HCT116 (cell line): Measurements from ENCODE around the gene CAV2. TPM values are rescaled to one million over a fixed set of nuclear protein-coding genes. Genes with fewer than 3 reads are reported as not detected.

Experiments
- ATAC-seq: fragments of 200-7000 bp; cut with Tn5 transposase; 2 replicates; pipeline ENCODE4 v1.9.1; 2020; ENCODE audit warnings: mild to moderate bottlenecking, moderate library complexity
- BruUV-seq: library from RNA; stranded (reverse); fragments of 400-500 nt; replicated peaks from 2 replicates; lab custom pipeline; 2021; lab: Mats Ljungman, UMichigan
- CTCF ChIA-PET: fragments of 300-600 bp; sonication (Branson Sonifier 250); formaldehyde crosslinking; loops from one replicate; lab custom pipeline; 2021; ENCODE audit warnings: antibody characterized with exemption; lab: Charles Lee
- POLR2A ChIA-PET: fragments of 300-600, 350-600 bp; sonication (Branson Sonifier 250); formaldehyde crosslinking; loops from one replicate; lab custom pipeline; 2021; ENCODE audit warnings: antibody characterized with exemption; lab: Charles Lee
- RAD21 ChIA-PET, 2 experiments: fragments of 300-600 bp; sonication (Branson Sonifier 250); formaldehyde crosslinking; loops; one replicate each; lab custom pipeline; 2023; ENCODE audit warnings: low total read pairs in 2 of 2; ENCODE audit not compliant: uncharacterized antibody in 2 of 2, unreplicated experiment in 2 of 2, low non-redundant PET in 1 of 2; lab: Charles Lee
- DNase-seq: peaks from one replicate; pipeline ENCODE4 v3.0.0-alpha.2; 2010; ENCODE audit warnings: low read depth, low spot score
- H2AFZ ChIP-seq: fragments of 200-600 bp; shearing (Covaris generic), sonication (generic); 2 replicates; pipeline ENCODE4 v1.6.1; 2017; ENCODE audit warnings: low read depth, mixed run types, mixed read lengths, antibody characterized with exemption, low read length; ENCODE audit not compliant: poor library complexity, severe bottlenecking
- H3K27ac ChIP-seq: 2 replicates; pipeline ENCODE4 v1.5.1; 2012; ENCODE audit warnings: low read depth, low read length
- H3K27me3 ChIP-seq: fragments of 200-600 bp; sonication (generic); 2 replicates; pipeline ENCODE4 v1.6.1; 2016; ENCODE audit warnings: mixed run types, low read length, mixed read lengths; ENCODE audit not compliant: insufficient read depth
- H3K36me3 ChIP-seq, 2 experiments: fragments of 200-500 bp in 1 of 2; fragments of 200-600 bp in 1 of 2; sonication (Bioruptor generic) in 1 of 2; sonication (generic) in 1 of 2; 2 replicates each; pipeline versions ENCODE4 v1.5.1 to v1.6.1; 2014 to 2016; ENCODE audit warnings: low read length in 2 of 2, inconsistent platforms in 1 of 2, mixed read lengths in 1 of 2, mixed run types in 1 of 2; ENCODE audit not compliant: insufficient read depth in 2 of 2, control insufficient read depth in 1 of 2
- H3K4me1 ChIP-seq, 2 experiments: fragments of 200-600 bp in 1 of 2; sonication (generic) in 1 of 2; 2 replicates each; pipeline versions ENCODE4 v1.5.1 to v1.6.1; 2012 to 2017; ENCODE audit warnings: low read length in 2 of 2, inconsistent platforms in 1 of 2, mild to moderate bottlenecking in 1 of 2, mixed read lengths in 1 of 2, mixed run types in 1 of 2, moderate library complexity in 1 of 2; ENCODE audit not compliant: insufficient read depth in 2 of 2, control insufficient read depth in 1 of 2
- H3K4me2 ChIP-seq: fragments of 200-600 bp; sonication (generic); 2 replicates; pipeline ENCODE4 v1.6.1; 2017; ENCODE audit warnings: mixed run types, low read length, mixed read lengths
- H3K4me3 ChIP-seq, 2 experiments: fragments of 200-600 bp in 1 of 2; sonication (generic) in 1 of 2; replicated peaks in 1 of 2; 2 replicates each; pipeline ENCODE4 v1.5.1; 2011 to 2016; ENCODE audit warnings: low read length in 2 of 2, control low read depth in 1 of 2, low read depth in 1 of 2, mild to moderate bottlenecking in 1 of 2, mixed read lengths in 1 of 2, mixed run types in 1 of 2
- H3K79me2 ChIP-seq: fragments of 200-600 bp; sonication (generic); 2 replicates; pipeline ENCODE4 v1.6.1; 2017; ENCODE audit warnings: mild to moderate bottlenecking, mixed run types, low read length, moderate library complexity, mixed read lengths; ENCODE audit not compliant: insufficient read depth
- H3K9ac ChIP-seq: fragments of 200-600 bp; sonication (generic); 2 replicates; pipeline ENCODE4 v1.6.1; 2016; ENCODE audit warnings: low read length, mixed read lengths
- H3K9me2 ChIP-seq: fragments of 200-600 bp; sonication (generic), shearing (Covaris generic); 2 replicates; pipeline ENCODE4 v1.6.1; 2017; ENCODE audit warnings: mixed run types, mild to moderate bottlenecking, moderate library complexity; ENCODE audit not compliant: insufficient read depth
- H3K9me3 ChIP-seq, 2 experiments: fragments of 200-500 bp in 1 of 2; fragments of 200-600 bp in 1 of 2; sonication (Bioruptor generic) in 1 of 2; sonication (generic) in 1 of 2; 2 replicates each; pipeline ENCODE4 v1.6.1; 2014 to 2017; ENCODE audit warnings: low read length in 2 of 2, mixed read lengths in 2 of 2, inconsistent platforms in 1 of 2, low read depth in 1 of 2, mild to moderate bottlenecking in 1 of 2, mixed run types in 1 of 2, moderate library complexity in 1 of 2; ENCODE audit not compliant: control insufficient read depth in 1 of 2, insufficient read depth in 1 of 2
- H4K20me1 ChIP-seq: fragments of 200-600 bp; sonication (generic), shearing (Covaris generic); 2 replicates; pipeline ENCODE4 v1.6.1; 2017; ENCODE audit warnings: mixed run types, mild to moderate bottlenecking, moderate library complexity; ENCODE audit not compliant: insufficient read depth
- CBX3 ChIP-seq: IDR thresholded peaks from 2 replicates; pipeline ENCODE4 v1.6.1; 2012; ENCODE audit warnings: low read depth
- CEBPB ChIP-seq: IDR thresholded peaks from 2 replicates; pipeline ENCODE4 v1.6.1; 2012; ENCODE audit warnings: low read depth
- CTCF ChIP-seq, 3 experiments: fragments of 200-600 bp in 1 of 3; sonication (generic) in 1 of 3; IDR thresholded peaks in 2 of 3; conservative IDR thresholded peaks in 1 of 3; 2 replicates each; pipeline ENCODE4 v1.5.1; 2012 to 2017; ENCODE audit warnings: low read depth in 2 of 3, low read length in 2 of 3, antibody characterized with exemption in 1 of 3, borderline replicate concordance in 1 of 3, control low read depth in 1 of 3, mild to moderate bottlenecking in 1 of 3, mixed read lengths in 1 of 3, mixed run types in 1 of 3, moderate library complexity in 1 of 3; ENCODE audit not compliant: insufficient read depth in 1 of 3
- ELF1 ChIP-seq: IDR thresholded peaks from 2 replicates; pipeline ENCODE4 v1.6.1; 2012; ENCODE audit warnings: low read depth, borderline replicate concordance
- EZH2 ChIP-seq: fragments of 200-600 bp; sonication (generic); IDR thresholded peaks from 2 replicates; pipeline ENCODE4 v1.6.1; 2017; ENCODE audit warnings: antibody characterized with exemption, mixed run types
- EZH2phosphoT487 ChIP-seq: fragments of 200-600 bp; IDR thresholded peaks from 2 replicates; pipeline ENCODE4 v1.6.1; 2018; ENCODE audit warnings: antibody characterized with exemption, borderline replicate concordance
- FOSL1 ChIP-seq: IDR thresholded peaks from 2 replicates; pipeline ENCODE4 v1.6.1; 2012; ENCODE audit warnings: low read depth
- MAX ChIP-seq: IDR thresholded peaks from 2 replicates; pipeline ENCODE4 v1.6.1; 2012
- POLR2A ChIP-seq: IDR thresholded peaks from 2 replicates; pipeline ENCODE4 v1.7.0; 2011; ENCODE audit warnings: borderline replicate concordance; ENCODE audit not compliant: insufficient read depth, insufficient read length; ENCODE audit errors: extremely low read depth
- POLR2AphosphoS5 ChIP-seq: IDR thresholded peaks from 2 replicates; pipeline ENCODE4 v1.6.1; 2011; ENCODE audit warnings: mild to moderate bottlenecking, low read depth, low read length, moderate library complexity
- RAD21 ChIP-seq: IDR thresholded peaks from 2 replicates; pipeline ENCODE4 v1.6.1; 2012; ENCODE audit warnings: low read depth, mild to moderate bottlenecking
- SIN3A ChIP-seq: IDR thresholded peaks from 2 replicates; pipeline ENCODE4 v1.6.1; 2012; ENCODE audit warnings: low read depth
- SP1 ChIP-seq: IDR thresholded peaks from 2 replicates; pipeline ENCODE4 v1.6.1; 2012; ENCODE audit warnings: low read depth
- SRF ChIP-seq: IDR thresholded peaks from 2 replicates; pipeline ENCODE4 v1.6.1; 2012; ENCODE audit warnings: low read depth
- TCF7L2 ChIP-seq: IDR thresholded peaks from 2 replicates; pipeline ENCODE4 v1.7.0; 2011; ENCODE audit warnings: borderline replicate concordance, inconsistent platforms; ENCODE audit not compliant: insufficient read depth, insufficient read length; ENCODE audit errors: extremely low read depth
- ZFX ChIP-seq: fragments of 450-650 bp; IDR thresholded peaks from 2 replicates; pipeline ENCODE4 v1.6.1; 2017
- intact Hi-C: fragments of 100-400 bp; cut with micrococcal nuclease; formaldehyde crosslinking; loops from 2 replicates; pipeline ENCODE4 v1.10.0; 2022
- total RNA-seq: library from RNA; stranded (reverse); gene quantifications from one replicate; pipeline ENCODE4 v1.2.1, GENCODE V29; 2021; ENCODE audit not compliant: unreplicated experiment

The CAV2 gene
- total RNA-seq, 1 experiment from 2014 or later: 157 TPM

GRCh38 chr7:116465125-116465524, 34.4 kb upstream of the CAV2 start:
- TF ChIP-seq ELF1: no peak
- no peak for TF ChIP-seq EZH2
- no peak for TF ChIP-seq MAX
- TF ChIP-seq ZFX: no peak
- no peak for TF ChIP-seq SP1
- TF ChIP-seq SIN3A: no peak
- ATAC-seq: peak; percentile 67
- no peak for DNase-seq
- peak overlapping the region; percentile 88 for H3K27ac ChIP-seq
- ChIA-PET CTCF (interaction anchor here (1.2 to 1.7 kb wide), 2 partner anchors 61 to 124 kb away, joined by 3 to 4 read pairs; no protein-coding TSS in a partner anchor), RAD21 (no interaction called here), POLR2A (interaction anchor here (0.9 to 2.2 kb wide), 4 partner anchors 10 to 61 kb away, joined by 3 to 14 read pairs (median 4); no protein-coding TSS in a partner anchor)
- peak overlapping the region; percentile 49 for H3K9ac ChIP-seq
- H3K27me3 ChIP-seq: no peaks in the 10 kb centered on the region
- H4K20me1 ChIP-seq: no peaks in the 10 kb centered on the region
- H3K36me3 ChIP-seq: peaks cover 0 to 3% of the 10 kb centered on the region in 2 experiments; a peak in 1 of 4 replicates
- H3K79me2 ChIP-seq: peaks cover 16% of the 10 kb centered on the region
- peak overlapping the region; percentile 43 for H3K4me2 ChIP-seq
- no peak overlapping the region for H3K4me3 ChIP-seq
- no peaks in the 10 kb centered on the region for H3K9me2 ChIP-seq
- BruUV-seq: no TSS peak
- H3K4me1 ChIP-seq: peaks cover 44 to 88% of the 10 kb centered on the region in 2 experiments
- H2AFZ ChIP-seq: no peak overlapping the region
- no peaks in the 10 kb centered on the region for H3K9me3 ChIP-seq
- intact Hi-C loops: no loop called here

GRCh38 chr7:116468534-116468933, 31.0 kb upstream of the CAV2 start:
- no peaks in the 10 kb centered on the region; the same call in 1 of the 2 replicates for H3K79me2 ChIP-seq
- DNase-seq: no peak
- H3K9me2 ChIP-seq: no peaks in the 10 kb centered on the region
- no peak for ATAC-seq
- peaks cover 23 to 62% of the 10 kb centered on the region in 2 experiments for H3K4me1 ChIP-seq
- BruUV-seq: no TSS peak
- intact Hi-C loops: no loop called here
- H3K9ac ChIP-seq: peak overlapping the region; percentile 6; the same call in 1 of the 2 replicates
- H2AFZ ChIP-seq: no peak overlapping the region
- no peak overlapping the region for H3K27ac ChIP-seq
- H3K36me3 ChIP-seq: peaks cover 0 to 3% of the 10 kb centered on the region in 2 experiments; a peak in 1 of 4 replicates
- no peaks in the 10 kb centered on the region for H3K9me3 ChIP-seq
- H3K4me2 ChIP-seq: no peak overlapping the region
- H3K4me3 ChIP-seq: no peak overlapping the region
- RAD21 ChIA-PET: no interaction called here
- no peak for TF ChIP-seq SIN3A
- TF ChIP-seq CTCF (IDR thresholded peaks at IDR 0.05 in 2 of 3, conservative IDR thresholded peaks at IDR 0.05 in 1 of 3; ENCODE audit: borderline replicate concordance in 1 of 3, insufficient read depth in 1 of 3, low read depth in 2 of 3, low read length in 2 of 3): no peak
- no peak for TF ChIP-seq EZH2
- TF ChIP-seq TCF7L2: no peak
- TF ChIP-seq RAD21: no peak
- no peak for TF ChIP-seq SRF
- TF ChIP-seq CBX3: no peak
- no peak for TF ChIP-seq MAX
- no peak for TF ChIP-seq POLR2AphosphoS5
- no peak for TF ChIP-seq POLR2A
- TF ChIP-seq EZH2phosphoT487: no peak
- no peak for TF ChIP-seq CEBPB
- TF ChIP-seq FOSL1: no peak
- no peak for TF ChIP-seq ZFX
- POLR2A ChIA-PET: no interaction called here
- no peaks in the 10 kb centered on the region for H3K27me3 ChIP-seq
- CTCF ChIA-PET: no interaction called here
- H4K20me1 ChIP-seq: no peaks in the 10 kb centered on the region
